CD4-positive, alpha-beta T cell (primary cell): ENCODE measurements around the gene SPATA19. TPM values are rescaled to one million over a fixed set of nuclear protein-coding genes. Genes with fewer than 3 reads are reported as not detected.

Experiments used
- ATAC-seq: fragments of 200-7000 bp; cut with Tn5 transposase; one replicate; pipeline ENCODE4 v1.10.0; 2022; ENCODE audit warnings: mild to moderate bottlenecking; ENCODE audit not compliant: poor library complexity
- CTCF ChIA-PET: fragments of 350-600 bp; sonication (Branson Sonifier 250); formaldehyde crosslinking; loops from one replicate; lab custom pipeline; 2021; ENCODE audit warnings: antibody characterized with exemption, inconsistent platforms; lab: Charles Lee
- POLR2A ChIA-PET: fragments of 350-600 bp; sonication (Branson Sonifier 250); formaldehyde crosslinking; loops from one replicate; lab custom pipeline; 2021; ENCODE audit warnings: antibody characterized with exemption, inconsistent platforms; lab: Charles Lee
- DNase-seq, 14 experiments: peaks; one replicate each; pipeline ENCODE4 v3.0.0-alpha.2; 2013 to 2020; ENCODE audit warnings: mixed read lengths in 2 of 14
- H3K27ac ChIP-seq, 2 donors: one replicate each; pipeline versions ENCODE4 v1.5.1 to v1.7.0; 2013; ENCODE audit warnings: low read length in 2 of 2, low read depth in 1 of 2, mild to moderate bottlenecking in 1 of 2
- H3K27me3 ChIP-seq, 2 experiments: 1 replicate in 1 of 2; 2 replicates in 1 of 2; pipeline versions ENCODE4 v1.6.1 to v1.7.0; 2013; ENCODE audit warnings: low read length in 2 of 2, control low read depth in 1 of 2, mild to moderate bottlenecking in 1 of 2, moderate library complexity in 1 of 2; ENCODE audit not compliant: insufficient read depth in 2 of 2, control insufficient read depth in 1 of 2
- H3K36me3 ChIP-seq: one replicate; pipeline ENCODE4 v1.6.1; 2013; ENCODE audit warnings: low read length, control low read depth; ENCODE audit not compliant: insufficient read depth
- H3K4me1 ChIP-seq: one replicate; pipeline ENCODE4 v1.6.1; 2013; ENCODE audit warnings: low read length, control low read depth; ENCODE audit not compliant: insufficient read depth
- H3K4me3 ChIP-seq: one replicate; pipeline ENCODE4 v1.5.1; 2013; ENCODE audit warnings: mild to moderate bottlenecking, low read length, moderate library complexity
- H3K9me3 ChIP-seq, 2 experiments: 1 replicate in 1 of 2; 2 replicates in 1 of 2; pipeline versions ENCODE4 v1.6.1 to v1.7.0; 2013; ENCODE audit warnings: low read length in 2 of 2, mild to moderate bottlenecking in 2 of 2, control low read depth in 1 of 2, moderate library complexity in 1 of 2; ENCODE audit not compliant: control insufficient read depth in 1 of 2, insufficient read depth in 1 of 2
- H3K27ac Mint-ChIP-seq: one replicate; pipeline ENCODE4 v1.8.0; 2020; ENCODE audit warnings: mixed read lengths
- H3K27me3 Mint-ChIP-seq: one replicate; pipeline ENCODE4 v1.8.0; 2021; ENCODE audit warnings: mixed read lengths
- H3K36me3 Mint-ChIP-seq: one replicate; pipeline ENCODE4 v1.8.0; 2021; ENCODE audit warnings: low read depth, mixed read lengths
- H3K4me1 Mint-ChIP-seq: one replicate; pipeline ENCODE4 v1.8.0; 2021; ENCODE audit warnings: low read depth, mixed read lengths
- H3K4me3 Mint-ChIP-seq: one replicate; pipeline ENCODE4 v1.8.0; 2020; ENCODE audit warnings: mild to moderate bottlenecking, mixed read lengths
- H3K9me3 Mint-ChIP-seq: one replicate; pipeline ENCODE4 v1.8.0; 2020; ENCODE audit warnings: mixed read lengths
- CTCF ChIP-seq: fragments of 200-600 bp; IDR thresholded peaks from one replicate; pipeline ENCODE4 v1.8.0; 2022; ENCODE audit warnings: antibody characterized with exemption, mild to moderate bottlenecking
- intact Hi-C, 2 experiments: fragments of 100-400 bp; cut with DNase I in 1 of 2; cut with micrococcal nuclease in 1 of 2; formaldehyde crosslinking; loops; one replicate each; pipeline versions ENCODE4 v1.15.1 to v1.9.0; 2023 to 2025; cut with DNase I, micrococcal nuclease
- total RNA-seq, 174 experiments: library from RNA in 2 of 174; stranded (reverse) in 2 of 174; gene quantifications; one replicate each; pipeline ENCODE4 v1.2.3 and lab custom pipeline; 2021 to 2026

SPATA19 gene
- total RNA-seq, 2 experiments from 2014 or later, result not detected

DNA sequence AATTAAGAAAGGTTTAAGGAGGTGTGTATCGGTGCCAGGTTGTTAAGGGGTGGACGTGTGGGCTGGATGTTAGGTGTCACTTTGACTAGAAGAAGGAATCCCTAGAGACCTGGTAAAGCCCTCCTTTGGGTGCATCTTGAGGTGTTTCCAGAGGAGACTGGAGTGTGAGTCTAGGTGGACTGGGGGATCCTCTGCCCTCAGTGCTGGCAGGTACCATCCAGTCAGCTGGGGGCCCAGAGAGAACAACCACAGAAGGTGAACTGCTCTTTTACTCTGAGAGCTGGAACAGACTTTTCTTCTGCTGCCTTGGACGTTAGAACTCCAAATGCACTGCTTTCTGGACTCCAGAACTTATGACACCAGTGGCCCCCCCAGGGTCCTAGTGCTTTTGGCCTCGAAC, 44.0 kb downstream of the SPATA19 start:
- Histone ChIP-seq H3K4me3 (no peak overlapping the region), H3K36me3 (no peaks in the 10 kb centered on the region), H3K27me3 (peaks cover 0 to 2% of the 10 kb centered on the region in 2 experiments), H3K4me1 (no peaks in the 10 kb centered on the region), H3K27ac (no peak overlapping the region), H3K9me3 (peaks cover 0 to 9% of the 10 kb centered on the region in 2 experiments)
- no peak for TF ChIP-seq CTCF
- Mint-ChIP-seq H3K27me3 (peaks cover 13% of the 10 kb centered on the region), H3K4me3 (no peak overlapping the region), H3K9me3 (no peaks in the 10 kb centered on the region), H3K27ac (no peak overlapping the region), H3K36me3 (no peaks in the 10 kb centered on the region), H3K4me1 (no peaks in the 10 kb centered on the region)
- DNase-seq, result no peak
- no peak for ATAC-seq
- POLR2A ChIA-PET, result no interaction called here
- intact Hi-C loops, result no loop called here
- CTCF ChIA-PET, result no interaction called here

- H3K36me3 Mint-ChIP-seq, result no peaks in the 10 kb centered on the region
- CTCF ChIA-PET, result no interaction called here
These were observed 44.6 kb downstream of the SPATA19 start for GRCh38 chr11:133800666-133801065.

GRCh38 chr11:133797554-133797953, 47.8 kb downstream of the SPATA19 start:
- H3K36me3 ChIP-seq, result no peaks in the 10 kb centered on the region
- H3K27ac ChIP-seq, result no peak overlapping the region
- Mint-ChIP-seq H3K4me1 (no peaks in the 10 kb centered on the region), H3K4me3 (no peak overlapping the region), H3K36me3 (no peaks in the 10 kb centered on the region), H3K27ac (no peak overlapping the region), H3K27me3 (peaks cover 28% of the 10 kb centered on the region), H3K9me3 (peaks cover 8% of the 10 kb centered on the region)
- H3K9me3 ChIP-seq, result peaks cover 10 to 20% of the 10 kb centered on the region in 2 experiments
- H3K4me1 ChIP-seq, result no peaks in the 10 kb centered on the region
- ChIA-PET POLR2A (no interaction called here), CTCF (no interaction called here)
- intact Hi-C loops, result no loop called here
- H3K27me3 ChIP-seq, result peaks cover 0 to 2% of the 10 kb centered on the region in 2 experiments
- H3K4me3 ChIP-seq, result no peak overlapping the region
- DNase-seq, result no peak
- no peak for ATAC-seq
- TF ChIP-seq CTCF, result no peak

More at GRCh38 chr11:133800666-133801065, 44.6 kb downstream of the SPATA19 start:
- no peak for ATAC-seq
- H3K27me3 Mint-ChIP-seq, result peaks cover 9% of the 10 kb centered on the region
- no peaks in the 10 kb centered on the region for H3K4me1 ChIP-seq
- no peak overlapping the region for H3K27ac ChIP-seq
- no peak overlapping the region for H3K27ac Mint-ChIP-seq
- H3K4me1 Mint-ChIP-seq, result no peaks in the 10 kb centered on the region
- POLR2A ChIA-PET, result no interaction called here
- intact Hi-C loops, result no loop called here
- DNase-seq, result no peak
- H3K36me3 ChIP-seq, result no peaks in the 10 kb centered on the region
- no peaks in the 10 kb centered on the region for H3K9me3 Mint-ChIP-seq
- no peak overlapping the region for H3K4me3 Mint-ChIP-seq
- H3K4me3 ChIP-seq, result no peak overlapping the region
- TF ChIP-seq CTCF, result no peak
- peaks cover 0 to 9% of the 10 kb centered on the region in 2 experiments for H3K9me3 ChIP-seq
- peaks cover 0 to 2% of the 10 kb centered on the region in 2 experiments for H3K27me3 ChIP-seq
